Aortic smooth muscle cell (primary cell): ENCODE data around the gene UNC5CL. TPM values are rescaled to one million over a fixed set of nuclear protein-coding genes. Genes with fewer than 3 reads are reported as not detected.

Experiments
- total RNA-seq: library from RNA; depleted of rRNA; stranded (reverse); fragments of >200 nt; gene quantifications from 2 replicates; pipeline ENCODE4 v1.2.3, GENCODE V29; 2014

UNC5CL gene, protein sequence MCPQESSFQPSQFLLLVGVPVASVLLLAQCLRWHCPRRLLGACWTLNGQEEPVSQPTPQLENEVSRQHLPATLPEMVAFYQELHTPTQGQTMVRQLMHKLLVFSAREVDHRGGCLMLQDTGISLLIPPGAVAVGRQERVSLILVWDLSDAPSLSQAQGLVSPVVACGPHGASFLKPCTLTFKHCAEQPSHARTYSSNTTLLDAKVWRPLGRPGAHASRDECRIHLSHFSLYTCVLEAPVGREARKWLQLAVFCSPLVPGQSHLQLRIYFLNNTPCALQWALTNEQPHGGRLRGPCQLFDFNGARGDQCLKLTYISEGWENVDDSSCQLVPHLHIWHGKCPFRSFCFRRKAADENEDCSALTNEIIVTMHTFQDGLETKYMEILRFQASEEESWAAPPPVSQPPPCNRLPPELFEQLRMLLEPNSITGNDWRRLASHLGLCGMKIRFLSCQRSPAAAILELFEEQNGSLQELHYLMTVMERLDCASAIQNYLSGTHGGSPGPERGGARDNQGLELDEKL
- total RNA-seq = under 0.01 TPM in 1 of 2 replicates, not detected in the other

DNA sequence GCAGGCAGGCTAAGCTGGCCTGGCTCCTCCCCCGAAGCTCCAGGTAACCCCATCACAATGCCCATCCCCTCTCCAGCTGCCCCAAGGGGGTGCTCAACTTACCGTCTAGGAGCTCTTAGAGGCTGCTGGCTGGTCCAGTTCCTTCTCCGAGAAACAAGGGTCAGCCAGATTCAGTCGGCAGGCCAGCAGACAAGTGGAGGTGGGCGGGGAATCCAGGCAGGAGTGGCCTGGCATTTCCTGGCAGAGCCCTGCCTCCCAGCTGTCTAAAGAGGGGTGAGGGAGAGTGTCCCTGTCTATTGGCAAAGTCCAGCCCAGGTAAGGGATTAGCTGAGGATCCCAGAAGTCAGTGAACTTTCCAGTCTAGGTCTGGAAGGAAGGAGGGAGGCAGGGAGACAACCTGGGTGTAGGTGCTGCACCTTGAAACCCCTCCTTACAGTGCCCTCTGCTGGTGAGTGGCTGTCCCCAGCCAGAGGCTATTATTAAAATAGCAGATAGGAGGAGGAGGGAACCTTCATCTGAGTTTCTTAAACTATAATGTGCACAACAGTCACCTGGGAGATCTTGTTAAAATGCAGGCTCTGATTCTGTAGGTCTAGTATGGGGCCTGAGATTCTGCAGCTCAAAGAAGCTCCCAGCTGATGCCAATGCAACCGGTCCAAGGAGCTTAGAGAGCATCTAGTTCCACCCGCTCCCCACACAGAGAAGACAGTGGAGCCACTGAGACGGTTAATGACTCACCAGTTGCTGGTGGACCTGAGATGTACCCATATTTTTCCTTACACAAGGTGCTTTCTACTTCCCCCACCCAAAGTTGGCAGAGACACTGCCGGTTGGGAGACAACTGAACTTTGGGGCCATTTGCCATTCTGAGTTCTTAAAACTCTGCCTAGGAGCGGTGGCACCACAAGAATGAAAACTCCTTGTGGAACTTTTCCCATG lies at the start of gene UNC5CL:
UNC5CL (minus strand) TSS at position 162 of the 939 bp plus-strand sequence. CDS start 4,147 bp downstream, outside the sequence.

DNA sequence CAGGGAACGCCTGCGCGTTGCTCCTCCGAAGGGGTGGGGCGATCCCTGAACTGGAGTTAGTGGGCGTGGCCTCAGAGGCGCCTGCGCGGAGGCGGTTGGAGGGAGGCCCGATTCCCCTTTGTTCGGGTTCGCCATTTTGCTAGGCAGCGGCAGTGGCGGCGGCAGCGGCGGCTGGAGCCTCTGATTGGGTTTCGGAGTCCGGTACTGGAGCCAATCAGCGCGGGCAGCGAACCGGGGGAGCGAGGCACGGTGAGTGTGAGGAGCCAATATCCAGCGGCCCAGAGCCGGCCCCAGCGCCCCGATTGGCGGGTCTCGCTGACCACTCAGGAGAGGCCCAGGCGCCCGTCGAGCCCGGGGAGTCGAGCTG lies 33.8 kb upstream of the UNC5CL start, which contains the start of gene NFYA:
NFYA (plus strand) TSS at position 139 of the 367 bp plus-strand sequence. CDS start 6,116 bp downstream, outside the sequence.

DNA sequence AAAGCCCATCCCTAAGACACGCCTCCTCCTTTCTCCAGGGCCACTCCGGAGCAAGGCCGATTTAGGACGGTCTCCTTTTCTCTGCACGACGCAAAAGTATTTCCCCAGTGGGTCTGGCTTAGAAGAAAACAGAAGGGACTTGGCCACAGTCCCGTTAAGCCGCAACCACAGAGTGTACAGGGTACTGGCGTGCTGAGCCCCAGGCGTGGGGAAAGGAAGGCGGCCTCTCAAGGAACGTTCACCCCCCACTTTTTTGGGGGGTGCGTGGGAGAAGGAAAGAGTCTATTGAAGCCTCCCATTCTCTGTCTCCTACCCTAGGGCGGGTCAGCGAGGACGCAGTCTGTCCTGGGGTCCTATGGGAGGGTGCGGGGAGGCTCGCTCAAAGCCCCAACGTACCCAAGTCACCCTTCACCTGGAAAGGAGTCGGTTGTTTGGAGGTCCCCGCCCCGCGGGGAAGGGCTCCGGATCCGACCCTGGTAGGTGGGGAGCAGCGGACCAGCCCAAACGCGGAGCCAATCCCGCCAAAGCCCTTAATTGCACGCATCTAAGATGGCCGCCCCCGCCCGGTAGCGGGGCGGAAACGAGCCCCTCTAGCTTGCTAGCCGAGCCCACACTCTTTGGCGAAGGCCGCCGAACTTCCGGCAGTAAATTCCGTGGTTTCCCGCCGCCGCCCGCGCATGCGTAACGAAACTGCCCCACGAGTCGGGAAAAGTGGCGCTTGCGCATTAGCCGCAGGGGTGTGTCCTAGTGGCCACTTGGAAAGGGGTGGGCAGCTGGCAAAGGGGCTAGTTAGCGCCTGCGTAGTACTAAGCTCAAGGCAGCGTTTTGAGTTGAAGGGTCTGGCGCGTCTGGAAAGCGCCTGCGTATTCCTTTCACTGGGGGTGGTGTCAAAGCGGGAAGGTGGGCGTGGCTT lies 33.2 kb upstream of the UNC5CL start, which contains the start of gene OARD1:
OARD1 (minus strand) TSS at position 434 of the 913 bp plus-strand sequence. CDS start 722 bp downstream, outside the sequence.

DNA sequence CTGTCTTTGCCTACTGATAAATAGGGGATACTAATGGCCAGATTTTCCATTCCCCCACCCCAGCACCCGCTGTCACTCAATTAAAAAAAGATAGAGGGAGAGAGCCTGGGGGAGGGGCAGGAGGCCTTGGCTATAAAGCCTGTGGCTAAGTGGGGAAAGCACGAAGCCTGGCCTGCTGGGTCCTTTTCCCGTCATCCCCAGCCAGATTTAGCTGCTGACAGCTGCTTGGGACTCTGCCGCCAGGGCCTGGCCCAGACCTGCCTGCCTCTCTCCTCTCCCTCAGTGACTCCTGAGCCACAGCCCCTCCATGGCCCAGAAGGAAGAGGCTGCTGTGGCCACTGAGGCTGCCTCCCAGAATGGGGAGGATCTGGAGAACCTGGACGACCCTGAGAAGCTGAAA lies 14.0 kb upstream of the UNC5CL start, which contains the start of gene APOBEC2:
APOBEC2 (plus strand) TSS at position 162 of the 400 bp plus-strand sequence; CDS start at position 308, 146 bp downstream.

DNA sequence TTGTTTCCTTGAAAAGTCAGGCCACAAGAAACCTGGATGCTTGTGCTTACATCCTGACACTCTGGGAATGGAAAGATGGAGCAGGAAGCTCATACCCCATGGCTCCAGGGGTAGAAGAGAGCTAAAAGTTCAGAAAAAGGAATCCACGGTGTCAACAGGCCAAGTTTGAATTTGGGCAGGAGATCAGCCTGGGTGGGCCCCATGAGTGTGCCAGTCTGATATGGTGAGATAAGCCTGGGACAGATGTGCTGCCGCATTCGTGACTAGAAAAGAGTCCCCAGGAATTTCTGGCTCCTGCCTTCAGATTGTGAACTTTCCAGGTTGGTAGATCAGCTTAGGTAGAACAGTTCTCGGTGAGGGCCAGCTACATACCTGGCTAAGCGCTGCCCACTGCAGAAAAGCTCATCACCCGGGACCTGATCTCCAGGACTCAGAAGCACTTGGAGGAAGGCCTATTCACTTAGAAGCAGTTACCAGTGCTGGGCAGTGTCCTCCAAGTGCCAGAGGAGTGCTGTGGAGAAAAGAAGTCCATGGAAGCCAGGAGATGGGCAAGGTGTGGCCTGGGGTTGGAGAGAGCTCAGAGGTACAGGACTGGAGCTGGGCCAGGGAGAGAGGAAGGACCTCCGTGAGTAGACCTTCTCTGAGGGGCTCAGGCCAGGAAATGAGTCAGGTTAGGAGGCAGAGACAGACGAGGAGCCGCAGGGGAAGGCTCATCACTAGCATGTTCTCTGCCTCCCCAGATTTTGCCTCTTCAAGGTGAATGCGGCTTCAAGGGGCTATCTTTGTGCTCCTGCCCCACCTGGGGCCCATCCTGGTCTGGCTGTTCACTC lies 3.4 kb upstream of the UNC5CL start, which contains the start of gene TSPO2:
TSPO2 (plus strand) TSS at position 242 of the 830 bp plus-strand sequence; CDS start at position 761, 519 bp downstream.

Other genes starting within 250 kb of the UNC5CL start
- gene TSPO2, start 3.2 kb upstream of the UNC5CL start, total RNA-seq = not detected in 2 replicates
- not detected in 2 replicates for gene APOBEC2, start 14.0 kb upstream of the UNC5CL start, total RNA-seq
- 9.6 and 13.6 TPM in 2 replicates for gene OARD1, start 33.1 kb upstream of the UNC5CL start, total RNA-seq
- gene NFYA, start 33.8 kb upstream of the UNC5CL start, total RNA-seq = 12.6 and 14.8 TPM in 2 replicates
- not detected in 2 replicates for gene TREML1, start 115.1 kb upstream of the UNC5CL start, total RNA-seq
- gene TREM2, start 123.9 kb upstream of the UNC5CL start, total RNA-seq = not detected in 2 replicates
- not detected in 2 replicates for gene TREML2, start 161.9 kb upstream of the UNC5CL start, total RNA-seq
- not detected in 2 replicates for gene TREML4, start 189.1 kb upstream of the UNC5CL start, total RNA-seq
- 0.19 and 0.66 TPM in 2 replicates for gene TREM1, start 247.5 kb upstream of the UNC5CL start, total RNA-seq